HG02588 (cell line): ENCODE measurements around the gene TOMM34.

Source experiments
- ATAC-seq: cut with Tn5 transposase; IDR thresholded peaks from one replicate; pipeline ENCODE4 v1.9.1; 2021; ENCODE audit warnings: mild to moderate bottlenecking, moderate library complexity; ENCODE audit not compliant: unreplicated experiment

The TOMM34 gene

DNA sequence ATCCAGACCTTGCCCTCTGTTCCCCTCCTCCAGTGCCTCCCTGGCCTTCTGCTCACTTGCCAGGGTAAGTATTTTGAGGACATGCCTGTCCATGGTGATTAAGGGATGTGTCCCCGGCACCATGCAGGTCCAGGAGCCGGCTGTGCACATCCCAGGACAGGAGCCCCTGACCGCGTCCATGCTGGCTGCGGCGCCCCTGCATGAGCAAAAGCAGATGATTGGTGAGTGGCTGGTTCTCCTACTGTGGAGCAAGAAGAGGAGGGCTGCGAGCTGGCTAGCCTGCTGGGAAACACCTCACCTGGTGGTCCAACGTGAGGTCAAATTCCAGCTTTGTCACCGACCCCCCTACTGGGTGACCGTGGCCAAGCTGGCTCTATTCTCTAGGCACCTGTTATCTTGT is 23.7 kb downstream of the TOMM34 start:
- no peak for ATAC-seq

DNA sequence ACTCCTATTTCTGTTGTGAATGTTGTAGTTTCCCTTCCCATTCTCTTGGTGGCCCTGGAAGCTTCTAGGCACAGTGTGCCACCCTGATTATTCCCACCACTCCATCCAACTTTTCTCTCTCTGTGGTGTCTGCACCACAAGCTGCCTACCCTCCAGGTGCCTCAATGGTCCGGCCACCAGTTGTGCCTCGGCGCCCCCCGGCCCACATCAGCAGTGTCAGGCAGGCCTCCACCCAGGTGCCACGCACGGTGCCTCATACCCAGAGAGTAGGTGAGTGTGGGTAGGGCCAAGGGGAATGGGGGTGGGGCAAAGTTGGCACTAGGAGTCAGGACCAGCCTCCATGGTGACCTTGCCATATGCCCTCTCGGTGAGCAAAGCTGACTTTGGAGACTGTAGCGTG is 27.3 kb downstream of the TOMM34 start:
- no peak for ATAC-seq

DNA sequence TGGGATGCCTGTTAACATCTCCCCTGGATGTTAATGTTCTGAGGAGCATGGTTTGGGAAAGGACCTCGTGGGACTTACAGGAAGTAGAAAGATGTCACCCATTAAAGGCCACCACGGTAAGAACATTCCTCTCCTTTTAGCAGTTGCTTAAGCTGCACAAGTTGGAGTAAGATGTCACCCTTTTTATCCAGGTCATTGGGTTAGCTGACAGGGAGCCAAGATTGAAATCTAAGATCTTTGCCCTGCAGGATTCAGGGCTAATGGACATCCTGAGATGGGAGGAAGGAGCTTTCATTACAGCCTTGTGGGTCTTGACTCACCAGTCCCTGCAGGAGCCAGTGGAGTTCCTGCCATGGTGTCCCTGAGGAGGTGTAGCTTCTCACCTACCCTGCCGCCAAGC is 28.3 kb downstream of the TOMM34 start:
- no peak for ATAC-seq

DNA sequence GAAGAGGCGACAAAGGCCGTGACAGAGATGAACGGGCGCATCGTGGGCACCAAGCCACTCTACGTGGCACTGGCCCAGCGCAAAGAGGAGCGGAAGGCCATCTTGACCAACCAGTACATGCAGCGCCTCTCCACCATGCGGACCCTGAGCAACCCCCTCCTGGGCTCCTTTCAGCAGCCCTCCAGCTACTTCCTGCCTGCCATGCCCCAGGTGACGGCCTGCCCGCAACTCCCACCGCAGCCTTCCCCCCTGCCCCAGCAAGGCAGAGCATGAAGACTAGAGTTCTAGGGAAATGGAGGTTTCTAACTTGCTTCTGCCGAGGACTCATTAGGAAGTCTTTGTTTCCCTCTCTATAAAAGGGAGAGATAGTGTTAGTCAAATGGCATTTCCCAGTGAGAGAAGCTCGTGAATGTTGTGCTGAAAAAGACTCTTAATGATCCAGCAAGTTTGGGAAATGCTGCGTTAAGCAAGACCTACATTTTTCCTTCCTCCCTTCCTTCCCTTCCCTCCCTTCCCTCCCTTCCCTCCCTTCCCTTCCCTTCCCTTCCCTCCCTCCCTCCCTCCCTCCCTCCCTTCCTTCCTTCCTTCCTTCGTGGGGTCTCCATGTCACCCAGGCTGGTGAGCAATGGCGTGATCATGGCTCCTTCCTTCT is 29.6 kb downstream of the TOMM34 start:
- ATAC-seq: no peak

DNA sequence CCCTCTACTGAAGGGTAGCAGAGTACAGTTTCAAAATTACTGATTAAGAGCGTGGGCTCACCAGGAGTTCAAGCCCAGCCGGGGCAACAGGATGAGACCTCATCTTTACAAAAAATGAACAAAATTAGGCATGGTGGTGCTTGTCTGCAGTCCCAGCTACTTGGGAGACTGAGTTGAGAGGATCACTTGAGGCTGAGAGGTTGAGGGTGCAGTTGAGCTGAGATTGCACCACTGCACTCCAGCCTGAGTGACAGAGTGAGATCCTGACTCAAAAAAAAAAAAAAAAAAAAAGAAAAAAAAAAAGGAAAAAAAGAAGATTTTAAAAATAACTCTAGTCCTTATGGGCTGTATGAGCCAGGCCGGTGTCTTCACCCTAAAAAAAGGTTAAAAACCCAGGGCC is 31.6 kb downstream of the TOMM34 start:
- ATAC-seq: no peak

DNA sequence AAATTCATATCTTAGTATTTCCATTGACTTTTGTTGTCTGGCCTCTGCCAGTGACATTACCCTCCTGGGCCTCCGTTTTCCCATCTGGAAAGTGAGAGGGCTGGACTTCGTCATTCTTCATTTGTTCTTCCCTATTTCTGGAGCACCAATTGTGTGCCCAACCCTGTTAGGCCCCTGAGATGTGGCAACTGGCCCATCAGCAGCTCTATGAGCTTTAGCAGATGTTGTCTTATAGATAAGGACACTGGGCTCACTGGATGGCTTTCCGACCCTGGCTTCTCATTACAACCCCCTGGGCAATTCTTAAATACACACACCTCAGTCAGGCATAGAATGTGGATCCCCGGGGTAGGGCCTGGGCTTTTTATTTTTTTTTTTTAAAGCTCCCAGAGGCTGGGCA is 35.7 kb downstream of the TOMM34 start:
- ATAC-seq: no peak

DNA sequence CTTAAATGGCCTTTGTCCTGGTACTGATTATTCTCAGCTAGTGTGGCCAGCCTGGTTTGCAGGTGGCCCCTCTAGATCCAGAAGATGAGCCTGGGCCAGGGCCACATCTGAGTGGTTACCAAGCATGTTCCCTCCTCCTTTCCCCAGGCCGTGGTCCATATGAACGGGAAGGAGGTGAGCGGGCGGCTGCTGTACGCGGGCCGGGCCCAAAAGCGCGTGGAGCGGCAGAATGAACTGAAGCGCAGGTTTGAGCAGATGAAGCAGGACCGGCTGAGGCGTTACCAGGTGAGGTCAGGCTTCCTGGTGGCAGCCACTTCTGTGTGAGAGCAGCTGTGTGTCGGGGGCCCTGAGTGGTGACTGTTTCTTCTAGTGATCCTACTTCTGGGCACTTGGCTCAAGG is 38.8 kb downstream of the TOMM34 start:
- no peak for ATAC-seq

DNA sequence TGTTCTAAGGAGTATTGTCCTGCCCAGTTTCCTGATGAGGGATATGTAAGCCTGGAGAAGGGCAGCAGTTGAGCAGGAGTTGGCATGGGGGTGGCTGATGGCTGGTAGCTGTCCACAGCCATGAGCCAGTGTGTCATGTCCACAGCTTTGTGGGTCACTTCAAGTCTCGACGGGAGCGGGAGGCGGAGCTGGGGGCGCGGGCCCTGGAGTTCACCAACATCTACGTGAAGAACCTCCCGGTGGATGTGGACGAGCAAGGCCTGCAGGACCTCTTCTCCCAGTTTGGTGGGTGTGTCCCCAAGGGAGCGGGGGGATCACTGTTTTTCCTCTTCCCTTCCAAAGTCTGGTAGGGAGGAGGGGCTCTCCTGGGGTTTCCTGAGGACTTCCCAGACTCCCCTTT is 41.4 kb downstream of the TOMM34 start:
- no peak for ATAC-seq

DNA sequence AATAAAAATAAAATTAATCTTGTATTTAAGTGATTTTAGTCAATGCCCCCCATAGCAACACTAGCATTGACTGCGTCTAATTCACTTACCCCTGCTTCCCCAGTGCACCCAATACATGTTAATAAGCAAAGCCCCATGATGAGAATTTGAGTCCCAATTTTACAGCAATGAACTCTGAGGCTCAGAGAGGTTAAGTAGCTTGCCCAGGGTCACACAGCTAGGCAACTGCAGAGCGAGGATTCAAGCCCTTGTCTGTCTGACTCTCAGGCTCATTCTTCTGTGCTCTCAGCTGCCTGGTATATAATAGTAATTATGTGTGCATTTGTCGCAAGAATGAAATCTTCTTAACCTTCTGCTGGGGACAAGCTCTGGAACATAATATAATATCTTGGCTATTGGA is 41.9 kb downstream of the TOMM34 start:
- ATAC-seq: no peak

DNA sequence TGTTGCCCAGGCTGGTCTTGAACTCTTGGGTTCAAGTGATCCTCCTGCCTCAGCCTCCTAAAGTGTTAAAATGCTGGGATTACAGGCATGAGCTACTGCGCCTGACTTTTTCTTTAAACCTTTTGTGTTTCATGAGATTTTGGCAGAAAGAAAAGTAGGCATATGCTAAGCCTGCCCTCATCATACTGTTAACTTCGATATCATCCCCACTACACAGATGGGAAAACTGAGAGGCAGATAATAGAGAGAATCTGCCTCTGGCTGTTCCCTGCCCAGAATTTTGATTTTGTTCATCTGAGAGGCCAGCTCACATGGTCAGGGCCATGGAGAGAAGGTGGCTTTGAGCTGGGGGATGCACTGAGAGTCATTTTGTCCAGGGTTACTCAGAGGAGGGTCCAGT is 42.8 kb downstream of the TOMM34 start:
- ATAC-seq: no peak

DNA sequence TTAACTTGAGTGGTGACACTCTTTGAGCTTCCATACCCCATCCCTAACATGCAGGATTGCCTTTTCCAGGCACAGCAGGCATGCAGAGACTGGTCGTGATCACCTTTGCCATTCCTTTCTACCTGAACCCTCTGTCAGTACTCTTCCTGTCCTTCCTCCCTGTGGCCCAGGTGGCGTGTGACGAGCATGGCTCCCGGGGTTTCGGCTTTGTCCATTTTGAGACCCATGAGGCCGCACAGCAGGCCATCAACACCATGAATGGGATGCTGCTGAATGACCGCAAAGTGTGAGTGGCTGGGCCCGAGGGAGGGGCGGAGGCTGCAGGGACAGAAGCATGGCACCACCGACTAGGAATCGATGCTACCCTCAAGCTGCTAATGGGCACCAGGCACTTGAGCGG is 43.6 kb downstream of the TOMM34 start:
- ATAC-seq: no peak

DNA sequence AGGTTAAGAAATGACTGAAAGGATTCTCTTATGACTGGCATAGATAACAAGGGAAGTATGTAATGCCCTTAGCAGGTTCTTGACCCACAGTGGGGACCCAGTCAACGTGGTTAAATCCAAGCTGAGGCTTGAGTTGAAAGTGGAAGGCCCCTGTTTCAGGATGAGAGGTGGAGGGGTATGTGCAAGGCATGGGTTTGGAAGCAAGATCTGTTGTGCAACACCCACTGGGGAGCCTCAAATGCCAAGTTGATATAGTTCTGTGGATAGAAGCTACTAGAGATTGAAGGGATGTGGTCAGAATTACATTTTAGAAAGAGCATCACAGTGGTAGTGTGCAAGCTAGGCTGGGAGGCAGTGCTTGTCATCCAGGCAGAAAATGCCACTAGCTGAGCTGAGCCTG is 45.3 kb downstream of the TOMM34 start:
- ATAC-seq: no peak

DNA sequence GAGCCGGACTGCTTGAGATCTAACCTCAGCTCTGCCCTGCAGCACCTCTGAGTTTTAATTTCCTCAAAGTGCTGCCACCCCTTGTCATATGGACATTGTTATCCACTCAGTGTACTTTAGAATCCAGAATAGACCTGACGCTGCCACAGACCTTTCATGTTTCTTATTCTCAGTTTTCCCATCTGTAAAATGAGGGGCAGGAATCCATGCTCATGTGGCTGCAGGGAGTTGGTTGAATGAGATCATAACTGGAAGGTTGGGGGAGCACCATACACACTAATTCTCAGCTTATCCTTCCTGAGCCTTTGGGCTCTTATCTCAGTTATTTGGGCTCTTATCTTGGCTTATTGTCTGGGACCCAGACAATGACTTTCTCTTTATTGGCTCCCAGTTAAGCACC is 48.0 kb downstream of the TOMM34 start:
- no peak for ATAC-seq

DNA sequence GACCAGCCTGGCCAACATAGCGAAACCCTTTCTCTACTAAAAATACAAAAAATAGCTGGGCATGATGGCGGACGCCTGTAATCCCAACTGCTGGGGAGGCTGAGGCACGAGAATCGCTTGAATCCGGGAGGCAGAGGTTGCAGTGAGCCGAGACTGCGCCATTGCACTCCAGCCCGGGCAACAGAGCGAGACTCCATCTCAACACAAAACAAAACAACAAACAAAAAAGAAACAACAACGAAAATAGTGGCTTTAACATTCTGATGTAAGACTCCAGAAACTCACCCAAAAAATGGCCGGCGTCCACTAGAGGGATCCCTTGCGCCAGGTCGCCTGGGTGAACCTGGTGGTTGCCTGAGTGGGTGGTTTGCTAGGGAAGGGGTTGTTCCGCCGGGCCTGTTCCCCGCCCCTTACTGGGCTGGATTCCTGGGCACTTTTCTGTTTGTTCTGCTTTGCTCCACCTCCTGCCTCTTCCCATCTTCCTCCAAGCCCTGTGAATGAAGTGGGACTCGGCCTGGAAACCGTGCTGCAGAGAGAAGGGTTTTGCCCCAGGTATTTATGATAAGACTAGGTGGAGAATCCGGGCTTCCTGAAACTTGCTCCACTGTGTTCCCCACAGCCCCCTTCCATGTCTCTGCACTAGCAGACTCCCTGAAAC is 48.8 kb downstream of the TOMM34 start:
- no peak for ATAC-seq

DNA sequence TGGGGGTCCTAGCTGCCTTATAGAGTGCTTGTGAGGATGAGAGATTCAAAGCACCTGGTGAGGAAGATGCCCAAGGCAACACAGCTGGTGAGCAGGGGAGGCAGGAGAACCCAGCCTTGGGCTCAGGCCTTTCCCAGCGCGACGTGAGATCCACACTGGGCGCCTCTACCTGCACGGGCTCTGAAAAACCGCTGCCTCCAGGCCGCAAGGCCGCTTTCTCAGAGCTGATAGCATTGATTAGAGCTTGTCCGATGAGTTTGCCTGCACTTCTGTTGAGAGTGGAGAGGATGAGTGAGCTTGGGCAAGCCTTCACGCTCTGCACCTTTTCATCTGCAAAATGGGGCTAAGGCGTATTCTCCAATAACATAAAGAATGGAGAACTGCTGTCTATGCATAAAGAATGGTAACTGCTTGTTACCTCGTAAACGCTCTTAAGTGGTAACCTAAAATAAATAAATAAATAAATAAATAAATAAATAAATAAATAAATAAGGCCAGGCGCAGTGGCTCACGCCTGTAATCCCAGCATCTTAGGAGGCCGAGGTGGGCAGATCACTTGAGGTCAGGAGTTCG is 49.4 kb downstream of the TOMM34 start:
- no peak for ATAC-seq

DNA sequence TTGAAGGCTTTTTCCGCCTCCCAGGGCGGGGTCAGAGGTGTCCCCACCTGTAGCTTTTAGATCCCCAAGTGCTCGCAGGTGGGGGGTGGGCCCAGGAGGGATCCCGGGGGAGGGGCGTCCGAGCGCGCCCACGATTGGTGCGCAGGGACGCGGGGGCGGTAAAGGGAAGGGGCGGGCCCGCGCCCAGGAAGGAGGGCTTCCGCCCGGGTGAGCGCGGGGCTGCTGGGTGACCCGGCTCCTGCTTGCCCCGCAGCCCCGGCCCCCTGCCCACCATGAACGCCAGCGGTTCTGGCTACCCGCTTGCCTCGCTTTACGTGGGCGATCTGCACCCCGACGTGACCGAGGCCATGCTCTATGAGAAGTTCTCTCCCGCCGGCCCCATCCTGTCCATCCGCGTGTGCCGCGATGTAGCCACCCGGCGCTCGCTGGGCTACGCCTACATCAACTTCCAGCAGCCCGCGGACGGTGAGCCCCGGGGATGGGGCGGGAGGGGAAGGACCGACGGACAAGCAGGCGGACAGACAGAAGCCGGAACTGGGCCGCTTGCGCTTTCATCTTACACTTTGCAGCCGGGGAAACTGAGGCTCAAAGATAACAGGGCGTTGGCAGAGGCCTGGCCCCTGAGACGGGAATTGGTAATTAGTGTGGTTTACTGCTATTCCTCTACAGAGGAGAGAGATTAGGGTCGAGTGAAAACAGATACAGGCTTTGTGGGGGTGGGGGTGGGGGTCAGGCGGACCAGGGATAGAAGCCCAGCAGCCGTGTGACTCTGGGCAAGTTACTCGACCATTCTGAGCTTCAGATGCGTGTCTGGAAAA is 50.1 kb downstream of the TOMM34 start, which contains the start of gene PABPC1L:
Gene PABPC1L (plus strand): TSS at position 189 of the 818 bp plus-strand sequence. CDS start 84 bp downstream, at position 273.
- ATAC-seq: peak; percentile 76

DNA sequence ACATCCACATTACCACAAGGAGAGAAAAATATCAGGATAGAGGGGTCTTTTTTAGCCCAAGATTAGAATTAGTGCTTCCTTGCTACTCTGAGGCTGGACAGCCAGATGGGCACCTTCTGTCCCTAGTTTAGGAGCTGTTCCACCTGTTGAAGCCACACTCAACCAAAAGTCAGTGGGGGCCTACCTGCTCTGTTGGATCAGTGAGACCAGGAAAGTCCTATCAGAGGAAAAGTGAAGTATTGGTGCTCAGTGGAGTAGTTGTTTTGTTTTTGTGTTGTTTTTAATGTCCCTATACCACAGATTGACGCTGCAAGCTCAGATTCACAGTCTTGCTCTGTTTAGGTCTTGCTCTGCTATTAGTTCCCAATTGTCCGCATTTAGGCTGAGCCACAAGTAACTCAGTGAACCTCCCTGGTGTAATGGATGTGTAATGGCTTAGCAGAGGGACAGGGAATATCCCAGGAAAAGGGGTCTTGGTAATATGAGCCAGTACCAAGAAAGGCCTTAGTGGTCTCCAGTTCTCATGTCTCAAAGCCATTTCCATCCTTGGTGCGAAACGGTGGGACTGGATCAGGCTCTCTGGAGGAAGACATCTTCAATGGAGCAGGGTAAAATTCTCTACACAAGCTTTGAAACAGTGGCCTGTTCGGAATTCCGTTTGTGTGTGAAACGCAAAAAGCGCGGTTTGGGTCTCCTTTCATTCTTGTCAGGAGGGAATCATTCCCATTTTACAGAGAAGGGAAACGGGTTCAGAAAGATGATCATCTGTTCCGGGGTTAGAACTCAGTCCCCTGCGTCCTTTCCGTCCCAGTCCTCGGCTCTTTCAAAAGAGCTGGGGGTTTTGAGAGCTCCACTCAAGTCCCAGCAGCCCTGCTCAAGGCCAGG is 51.0 kb downstream of the TOMM34 start:
- ATAC-seq: no peak

DNA sequence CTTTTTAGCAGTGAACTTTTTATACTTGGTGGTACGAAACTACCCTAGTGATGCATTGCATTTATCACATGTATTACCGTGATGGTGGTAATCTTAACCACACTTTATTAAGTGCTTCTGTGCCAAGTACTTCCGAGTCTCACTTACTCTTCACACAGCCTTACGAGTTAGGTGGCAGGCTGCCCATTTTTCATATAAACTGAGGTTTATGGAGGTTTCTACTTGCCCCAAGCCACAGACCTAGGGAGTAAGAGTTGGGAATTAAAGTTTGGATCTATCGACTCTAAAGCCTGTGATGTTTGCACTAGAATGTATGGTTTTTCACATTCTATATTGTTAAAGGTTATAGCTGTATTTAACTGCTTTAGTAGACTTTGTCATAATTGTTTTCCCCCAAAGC is 55.8 kb downstream of the TOMM34 start:
- ATAC-seq: no peak

DNA sequence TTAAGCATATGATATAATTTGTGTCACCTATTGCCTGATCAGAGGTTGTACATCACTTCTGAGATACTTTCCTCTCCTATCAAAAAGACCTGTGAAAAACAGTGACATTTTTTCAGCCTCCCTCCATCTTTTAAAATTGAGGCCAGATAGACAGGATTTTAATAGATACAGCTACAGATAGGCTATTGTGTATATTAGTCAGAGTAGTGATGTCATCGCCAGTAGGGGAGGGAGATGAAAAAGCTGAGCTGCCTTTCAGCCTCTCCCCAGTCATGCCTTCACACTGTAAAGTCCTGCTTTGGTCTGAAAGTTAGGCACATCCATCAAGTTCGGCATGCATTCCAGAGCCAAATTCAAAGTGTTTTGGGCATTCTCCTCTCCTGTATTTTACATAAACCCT is 58.2 kb downstream of the TOMM34 start:
- no peak for ATAC-seq

DNA sequence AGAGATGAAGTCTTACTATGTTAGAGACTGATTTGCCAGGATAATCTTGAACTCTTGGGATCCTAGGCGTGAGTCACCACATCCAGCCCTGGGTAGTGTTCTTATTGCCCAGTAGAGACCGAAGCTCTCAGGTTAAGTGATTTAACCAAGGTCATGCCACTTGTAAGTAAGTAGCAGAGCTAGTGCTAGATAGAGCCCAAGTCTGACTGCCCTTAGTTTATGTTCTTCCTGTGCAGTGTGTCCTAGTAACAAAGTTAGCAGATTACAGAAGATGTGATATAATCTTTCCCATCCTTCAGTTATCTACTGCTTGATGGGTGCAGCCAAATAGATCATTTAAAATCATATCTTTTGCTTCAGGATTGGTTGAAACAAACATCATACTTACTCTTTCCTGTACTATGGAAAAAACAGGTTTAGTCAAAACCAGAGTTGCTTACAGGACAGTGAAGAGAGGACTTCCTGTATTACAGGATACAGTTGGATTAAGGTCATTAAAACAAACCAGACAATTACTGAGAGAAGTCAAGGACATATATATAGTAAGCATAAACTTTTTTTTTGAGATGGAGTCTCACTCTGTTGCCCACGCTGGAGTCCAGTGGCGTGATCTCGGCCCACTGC is 59.9 kb downstream of the TOMM34 start:
- ATAC-seq: no peak
